Upper lobe of left lung (tissue), 6 donors: Measurements from ENCODE around the gene CD247. TPM values are rescaled to one million over a fixed set of nuclear protein-coding genes. Genes with fewer than 3 reads are reported as not detected.

Experiments used
- ATAC-seq, 2 donors: fragments of 200-7000 bp; cut with Tn5 transposase; one replicate each; pipeline ENCODE4 v1.9.1; 2022; ENCODE audit warnings: mild to moderate bottlenecking in 2 of 2, moderate library complexity in 2 of 2; ENCODE audit not compliant: low FRiP score in 2 of 2
- DNase-seq, 2 donors: peaks; one replicate each; pipeline ENCODE4 v3.0.0-alpha.2; 2019 to 2020
- H3K27ac ChIP-seq, 4 donors: fragments of 200-600 bp; sonication (generic); one replicate each; pipeline ENCODE4 v1.5.1; 2016 to 2019
- H3K27me3 ChIP-seq, 4 donors: fragments of 200-600 bp; sonication (generic); one replicate each; pipeline ENCODE4 v1.5.1; 2017 to 2019
- H3K36me3 ChIP-seq, 4 donors: fragments of 200-600 bp; sonication (generic); one replicate each; pipeline ENCODE4 v1.5.1; 2016 to 2019
- H3K4me1 ChIP-seq, 4 donors: fragments of 200-600 bp; sonication (generic); one replicate each; pipeline ENCODE4 v1.5.1; 2018 to 2019
- H3K4me3 ChIP-seq, 4 donors: fragments of 200-600 bp; sonication (generic); one replicate each; pipeline ENCODE4 v1.5.1; 2017 to 2019; ENCODE audit warnings: mild to moderate bottlenecking in 2 of 4, moderate library complexity in 1 of 4
- H3K9me3 ChIP-seq, 4 donors: fragments of 200-600 bp; sonication (generic); one replicate each; pipeline ENCODE4 v1.5.1; 2018 to 2019
- EP300 ChIP-seq, 4 donors: sonication (generic); formaldehyde crosslinking; IDR thresholded peaks; one replicate each; pipeline ENCODE4 v1.5.1; 2017; ENCODE audit warnings: antibody characterized with exemption in 4 of 4, control low read depth in 2 of 4
- POLR2A ChIP-seq, 4 donors: fragments of 450-650 bp; IDR thresholded peaks; one replicate each; pipeline ENCODE4 v1.5.1; 2016 to 2017; ENCODE audit warnings: antibody characterized with exemption in 4 of 4, mild to moderate bottlenecking in 2 of 4
- POLR2AphosphoS5 ChIP-seq, 2 donors: sonication (generic); formaldehyde crosslinking; IDR thresholded peaks; one replicate each; pipeline ENCODE4 v1.5.1; 2017; ENCODE audit warnings: antibody characterized with exemption in 2 of 2
- WGBS, 2 donors: methylation state at CpG; one replicate each; pipeline ENCODE4 v1.1.5; 2017 to 2018; 5-methylcytosine and 5-hydroxymethylcytosine counted together
- total RNA-seq, 6 donors: library from RNA; depleted of rRNA in 4 of 6; stranded (reverse); fragments of >200 nt in 4 of 6; gene quantifications; one replicate each; pipeline versions ENCODE4 v1.1.0 to v1.2.1, GENCODE V29; 2016 to 2021
- TF ChIP-seq, protein P1 (sequence below), 6 experiments: fragments of 450-650 bp in 4 of 6; fragments of 200-600 bp in 2 of 6; sonication (generic) in 2 of 6; IDR thresholded peaks; one replicate each; pipeline ENCODE4 v1.5.1; 2016 to 2019; ENCODE audit warnings: antibody characterized with exemption in 6 of 6
- donor health status: DM: no; HTN: no; CAD: no; lungs with moderate emphysema.
- donor health status: DM: no; HTN: yes; CAD: no; lungs with severe emphysema.

Gene CD247
- total RNA-seq, 6 donors from 2014 or later: 5.0 to 14.7 (median 8.7) TPM

DNA sequence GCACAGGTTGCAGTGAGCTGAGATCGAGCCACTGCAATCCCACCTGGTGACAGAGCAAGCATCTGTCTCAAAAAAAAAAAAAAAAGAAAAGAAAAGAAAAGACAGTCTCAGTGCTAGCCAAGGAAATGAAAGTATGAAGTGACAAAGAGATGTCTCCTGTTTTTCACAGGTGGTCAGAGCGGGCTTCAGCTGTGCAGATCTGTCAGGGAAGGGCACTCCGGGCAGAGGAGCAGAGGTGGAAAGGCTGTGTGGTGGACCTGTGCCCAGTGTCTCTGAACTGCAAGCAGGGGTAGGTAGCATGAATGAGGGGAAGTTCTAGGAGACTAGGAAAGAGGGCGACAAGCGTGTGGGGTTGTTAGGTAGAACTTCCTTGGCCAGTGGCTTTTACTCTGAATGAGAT lies 67.5 kb downstream of the CD247 start:
- Histone ChIP-seq H3K4me1 (peaks cover 0 to 8% (median 5%) of the 10 kb centered on the region in 4 donors), H3K27me3 (no peaks in the 10 kb centered on the region), H3K9me3 (no peaks in the 10 kb centered on the region), H3K27ac (no peak overlapping the region), H3K36me3 (no peaks in the 10 kb centered on the region), H3K4me3 (no peak overlapping the region)
- 81 to 88% methylated on average over 5 of the region's 5 CpGs for WGBS, 2 donors
- no peak for TF ChIP-seq POLR2A (IDR thresholded peaks at IDR 0.05)
- TF ChIP-seq POLR2AphosphoS5 (IDR thresholded peaks at IDR 0.05): no peak
- no peak for TF ChIP-seq EP300 (IDR thresholded peaks at IDR 0.05)
- ATAC-seq (no peak), DNase-seq (no peak)

GRCh38 chr1:167447521-167448136 lies 70.7 kb downstream of the CD247 start:
- H3K4me1 ChIP-seq: peaks cover 0 to 6% (median 0%) of the 10 kb centered on the region in 4 donors
- peak overlapping the region in 3 of 4 donors; percentile 1 to 47 (median 36) for H3K27ac ChIP-seq
- ATAC-seq (peak; percentile 44 to 83), DNase-seq (peak in 1 of 2 donors; percentile 71)
- 51 to 54% methylated on average over 10 of the region's 10 CpGs for WGBS, 2 donors
- no peaks in the 10 kb centered on the region for H3K36me3 ChIP-seq
- peak overlapping the region in 1 of 4 donors; percentile 1 for H3K4me3 ChIP-seq
- H3K27me3 ChIP-seq: no peaks in the 10 kb centered on the region
- TF ChIP-seq POLR2AphosphoS5 (IDR thresholded peaks at IDR 0.05): peak in 1 of 2 donors; percentile 36
- TF ChIP-seq POLR2A (IDR thresholded peaks at IDR 0.05): peak in 1 of 4 donors; percentile 54
- TF ChIP-seq, protein P1, sequence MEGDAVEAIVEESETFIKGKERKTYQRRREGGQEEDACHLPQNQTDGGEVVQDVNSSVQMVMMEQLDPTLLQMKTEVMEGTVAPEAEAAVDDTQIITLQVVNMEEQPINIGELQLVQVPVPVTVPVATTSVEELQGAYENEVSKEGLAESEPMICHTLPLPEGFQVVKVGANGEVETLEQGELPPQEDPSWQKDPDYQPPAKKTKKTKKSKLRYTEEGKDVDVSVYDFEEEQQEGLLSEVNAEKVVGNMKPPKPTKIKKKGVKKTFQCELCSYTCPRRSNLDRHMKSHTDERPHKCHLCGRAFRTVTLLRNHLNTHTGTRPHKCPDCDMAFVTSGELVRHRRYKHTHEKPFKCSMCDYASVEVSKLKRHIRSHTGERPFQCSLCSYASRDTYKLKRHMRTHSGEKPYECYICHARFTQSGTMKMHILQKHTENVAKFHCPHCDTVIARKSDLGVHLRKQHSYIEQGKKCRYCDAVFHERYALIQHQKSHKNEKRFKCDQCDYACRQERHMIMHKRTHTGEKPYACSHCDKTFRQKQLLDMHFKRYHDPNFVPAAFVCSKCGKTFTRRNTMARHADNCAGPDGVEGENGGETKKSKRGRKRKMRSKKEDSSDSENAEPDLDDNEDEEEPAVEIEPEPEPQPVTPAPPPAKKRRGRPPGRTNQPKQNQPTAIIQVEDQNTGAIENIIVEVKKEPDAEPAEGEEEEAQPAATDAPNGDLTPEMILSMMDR (IDR thresholded peaks at IDR 0.05): no peak
- no peaks in the 10 kb centered on the region for H3K9me3 ChIP-seq

GRCh38 chr1:167446966-167447365 lies 71.4 kb downstream of the CD247 start:
- Histone ChIP-seq H3K27ac (peak overlapping the region in 3 of 4 donors; percentile 1 to 47 (median 36)), H3K4me3 (no peak overlapping the region), H3K4me1 (peaks cover 0 to 9% (median 0%) of the 10 kb centered on the region in 4 donors), H3K9me3 (no peaks in the 10 kb centered on the region), H3K36me3 (no peaks in the 10 kb centered on the region), H3K27me3 (no peaks in the 10 kb centered on the region)
- TF ChIP-seq, protein P1 (IDR thresholded peaks at IDR 0.05): no peak
- TF ChIP-seq EP300 (IDR thresholded peaks at IDR 0.05) (no peak), POLR2AphosphoS5 (IDR thresholded peaks at IDR 0.05) (no peak), POLR2A (IDR thresholded peaks at IDR 0.05) (no peak)
- 69 to 81% methylated on average over 3 of the region's 3 CpGs for WGBS, 2 donors
- no peak for DNase-seq
- no peak for ATAC-seq

- no peak overlapping the region for H3K27ac ChIP-seq
- no peaks in the 10 kb centered on the region for H3K27me3 ChIP-seq
- DNase-seq (no peak), ATAC-seq (no peak)
- no peaks in the 10 kb centered on the region for H3K36me3 ChIP-seq
- TF ChIP-seq, protein P1 (IDR thresholded peaks at IDR 0.05): no peak
- TF ChIP-seq POLR2A (IDR thresholded peaks at IDR 0.05) (no peak), EP300 (IDR thresholded peaks at IDR 0.05) (no peak), POLR2AphosphoS5 (IDR thresholded peaks at IDR 0.05) (no peak)
- peaks cover 7 to 19% (median 11%) of the 10 kb centered on the region in 4 donors for H3K4me1 ChIP-seq
- 87 to 88% methylated on average over 5 of the region's 5 CpGs for WGBS, 2 donors
- H3K9me3 ChIP-seq: no peaks in the 10 kb centered on the region
- no peak overlapping the region for H3K4me3 ChIP-seq
Observed at GRCh38 chr1:167443757-167444156, 74.6 kb downstream of the CD247 start.

GRCh38 chr1:167442854-167443565 lies 75.3 kb downstream of the CD247 start:
- no peaks in the 10 kb centered on the region for H3K36me3 ChIP-seq
- TF ChIP-seq EP300 (IDR thresholded peaks at IDR 0.05): no peak
- TF ChIP-seq, protein P1 (IDR thresholded peaks at IDR 0.05): no peak
- no peak for TF ChIP-seq POLR2A (IDR thresholded peaks at IDR 0.05)
- no peak for TF ChIP-seq POLR2AphosphoS5 (IDR thresholded peaks at IDR 0.05)
- no peaks in the 10 kb centered on the region for H3K9me3 ChIP-seq
- WGBS, 2 donors: 90 to 94% methylated on average over 9 of the region's 9 CpGs
- no peak overlapping the region for H3K4me3 ChIP-seq
- no peak for ATAC-seq
- DNase-seq: no peak
- H3K27me3 ChIP-seq: no peaks in the 10 kb centered on the region
- no peak overlapping the region for H3K27ac ChIP-seq
- H3K4me1 ChIP-seq: peaks cover 7 to 19% (median 12%) of the 10 kb centered on the region in 4 donors
